Measurements from ENCODE around the gene PHB1.
"Not testable (repeated sequence)": the region's sequence is repeated elsewhere in the genome, so short reads cannot be mapped to it uniquely, and the experiment has no call there.

PHB1 gene

DNA sequence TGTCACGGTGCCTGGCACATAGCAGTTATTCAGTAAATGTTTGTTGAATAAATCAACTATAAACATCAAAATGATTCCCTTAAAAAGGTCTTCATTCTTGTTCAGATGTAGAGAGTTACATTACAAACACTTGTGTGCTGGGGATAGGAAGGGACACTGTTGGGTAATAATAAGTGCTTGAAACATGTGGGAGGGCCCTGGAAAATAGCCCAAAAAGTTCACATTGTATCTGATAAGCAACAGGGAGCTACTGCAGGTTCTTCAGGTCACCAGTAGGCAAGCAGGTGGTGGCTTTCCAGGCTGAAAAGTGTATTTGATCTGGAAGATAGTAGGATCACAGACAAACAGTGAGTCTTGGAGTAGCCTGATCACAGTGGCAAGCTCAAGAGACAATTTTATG, 33.6 kb downstream of the PHB1 start:
- DNase-seq (ENCODE audit: low read depth in 2 of 3, low spot score in 1 of 3), result no peak

GRCh38 chr17:49379926-49380325, 34.8 kb downstream of the PHB1 start:
- DNase-seq (ENCODE audit: low read depth in 2 of 3, low spot score in 1 of 3), result no peak

- DNase-seq (ENCODE audit: low read depth in 2 of 3, low spot score in 1 of 3), result no peak
Measured at GRCh38 chr17:49378311-49378710, 36.4 kb downstream of the PHB1 start.

DNA sequence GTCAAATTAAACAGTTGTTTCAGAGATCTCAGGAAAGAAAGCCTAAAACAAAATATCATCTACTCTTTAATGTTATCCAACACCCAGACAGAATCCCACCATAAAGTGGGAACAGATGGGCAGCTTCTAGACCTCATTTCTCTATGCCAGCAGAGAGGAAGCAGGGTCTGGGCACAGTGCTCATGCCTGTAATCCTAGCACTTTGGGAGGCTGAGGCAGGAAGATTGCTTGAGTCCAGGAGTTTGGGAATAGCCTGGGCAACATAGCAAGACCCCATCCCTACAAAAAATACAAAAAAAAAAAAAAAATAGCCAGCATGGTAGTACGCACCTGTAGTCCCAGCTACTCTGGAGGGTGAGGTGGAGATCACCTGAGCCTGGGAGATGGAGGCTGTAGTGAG, 39.1 kb downstream of the PHB1 start:
- no peak for DNase-seq (ENCODE audit: low read depth in 2 of 3, low spot score in 1 of 3)

DNA sequence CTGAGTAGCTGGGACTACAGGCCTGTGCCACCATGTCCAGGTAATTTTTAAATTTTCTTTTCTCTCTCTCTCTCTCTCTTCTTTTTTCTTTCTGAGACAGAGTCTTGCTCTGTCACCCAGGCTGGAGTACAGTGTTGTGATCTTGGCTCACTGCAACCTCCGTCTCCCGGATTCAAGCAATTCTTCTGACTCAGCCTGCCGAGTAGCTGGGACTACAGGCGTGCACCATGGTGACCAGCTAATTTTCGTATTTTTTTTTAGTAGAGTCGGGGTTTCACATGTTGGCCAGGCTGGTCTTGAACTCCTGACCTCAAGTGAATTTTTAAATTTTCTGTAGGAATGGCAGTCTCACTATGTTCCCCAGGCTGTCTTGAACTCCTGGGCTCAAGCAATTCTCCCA, 41.6 kb downstream of the PHB1 start:
- no peak for DNase-seq (ENCODE audit: low read depth in 2 of 3, low spot score in 1 of 3)

DNA sequence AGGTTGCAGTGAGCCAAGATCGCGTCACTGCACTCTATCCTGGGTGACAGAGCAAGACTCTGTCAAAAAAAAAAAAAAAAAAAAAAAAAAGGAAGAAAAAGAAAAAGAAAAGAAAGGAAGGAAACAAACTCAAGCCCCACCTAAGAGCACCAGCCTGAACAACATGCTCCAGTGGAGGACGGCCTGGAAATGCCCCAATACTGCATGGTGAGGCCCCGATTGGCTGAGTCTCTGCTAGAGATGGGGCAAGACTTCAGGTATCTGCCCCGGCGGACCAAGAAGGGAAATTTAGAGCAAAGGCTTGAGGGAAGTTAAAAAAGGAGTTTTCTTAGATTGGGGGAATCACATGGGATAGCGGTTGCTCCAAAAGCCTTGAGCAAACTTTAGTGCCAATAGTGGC, 42.3 kb downstream of the PHB1 start:
- no peak for DNase-seq (ENCODE audit: low read depth in 2 of 3, low spot score in 1 of 3)

GRCh38 chr17:49370971-49371834, 43.5 kb downstream of the PHB1 start:
- no peak for DNase-seq (ENCODE audit: low read depth in 2 of 3, low spot score in 1 of 3)

- DNase-seq (ENCODE audit: low read depth in 2 of 3, low spot score in 1 of 3), result no peak
Measured at GRCh38 chr17:49369760-49370159, 44.9 kb downstream of the PHB1 start.

GRCh38 chr17:49369089-49369488, 45.6 kb downstream of the PHB1 start:
- no peak for DNase-seq (ENCODE audit: low read depth in 2 of 3, low spot score in 1 of 3)

DNA sequence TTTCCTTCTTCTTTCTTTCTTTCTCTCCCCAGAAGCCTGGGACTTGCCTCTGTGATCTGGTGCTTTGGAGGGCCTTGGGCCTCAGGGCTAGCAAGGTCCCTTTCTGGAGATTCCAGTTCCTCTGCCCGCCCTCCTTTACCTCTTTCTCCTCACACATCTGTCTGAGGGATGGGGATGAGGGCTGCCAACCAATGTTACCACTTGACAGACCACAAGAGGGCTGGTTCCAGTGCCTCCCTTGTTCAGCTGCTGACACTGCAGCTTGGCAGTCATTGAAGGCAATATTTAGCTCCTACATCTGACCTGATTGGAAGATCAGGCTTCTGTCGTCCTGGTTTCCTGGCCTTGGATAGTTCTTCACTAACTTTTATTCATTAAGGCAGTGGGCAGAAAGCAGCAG, 49.0 kb downstream of the PHB1 start:
- no peak for DNase-seq (ENCODE audit: low read depth in 2 of 3, low spot score in 1 of 3)

- not testable (repeated sequence) for DNase-seq (ENCODE audit: low read depth in 2 of 3, low spot score in 1 of 3)
Measured at GRCh38 chr17:49365126-49365525, 49.6 kb downstream of the PHB1 start.

DNA sequence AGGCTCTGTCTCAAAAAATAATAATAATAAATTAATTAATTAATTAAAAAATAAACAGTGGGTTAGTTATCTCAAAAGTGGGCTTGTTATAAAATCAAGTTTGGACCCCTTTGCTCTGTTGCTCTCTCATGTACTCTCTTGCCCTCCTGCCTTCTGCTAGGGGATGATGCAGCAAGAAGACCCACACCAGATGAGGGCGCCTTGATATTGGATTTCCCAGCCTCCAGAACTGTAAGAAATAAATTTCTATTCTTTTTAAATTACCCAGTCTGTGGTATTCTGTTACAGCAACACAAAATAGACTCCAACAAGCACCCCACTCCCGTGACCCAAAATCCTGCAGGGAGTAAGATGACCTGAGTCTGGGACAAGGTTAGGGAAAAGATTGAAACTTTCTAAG, 50.6 kb downstream of the PHB1 start:
- DNase-seq (ENCODE audit: low read depth in 2 of 3, low spot score in 1 of 3), result no peak

DNA sequence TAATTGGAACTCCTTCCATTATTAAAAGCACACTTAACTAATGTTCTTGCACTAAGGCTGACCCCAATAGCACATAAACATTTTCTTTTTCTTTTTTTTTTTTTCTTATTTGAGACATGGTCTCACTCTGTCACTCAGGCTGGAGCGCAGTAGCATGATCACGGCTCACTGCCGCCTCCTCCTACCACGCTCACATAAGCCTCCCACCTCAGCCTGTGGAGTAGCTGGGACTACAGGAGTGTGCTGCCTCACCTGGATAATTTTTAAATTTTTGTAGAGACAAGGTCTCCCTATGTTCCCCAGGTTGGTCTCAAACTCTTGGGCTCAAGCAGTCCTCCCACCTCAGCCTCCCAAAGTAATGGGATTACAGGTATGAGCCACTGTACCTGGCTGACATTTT, 51.4 kb downstream of the PHB1 start:
- no peak for DNase-seq (ENCODE audit: low read depth in 2 of 3, low spot score in 1 of 3)

DNA sequence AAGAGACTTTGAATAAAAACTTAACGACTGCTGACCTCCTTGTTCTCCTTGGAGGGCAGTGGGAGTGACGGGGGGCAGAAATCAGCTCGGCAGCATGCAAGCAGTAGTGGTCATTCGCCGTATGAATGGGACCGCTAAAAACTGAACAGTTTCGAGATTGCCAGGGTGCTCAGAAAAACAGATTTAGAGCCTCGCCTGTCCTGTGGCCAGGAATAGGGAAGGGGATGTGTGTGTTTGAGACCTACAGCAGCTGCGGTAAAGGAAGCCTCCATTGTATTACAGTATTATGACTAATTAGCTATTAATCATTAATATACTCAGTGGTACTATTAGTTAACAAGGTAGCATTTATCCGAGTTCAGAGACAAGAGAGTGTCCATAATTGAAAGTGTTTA, 52.0 kb downstream of the PHB1 start:
- no peak for DNase-seq (ENCODE audit: low read depth in 2 of 3, low spot score in 1 of 3)

GRCh38 chr17:49361902-49362722, 52.6 kb downstream of the PHB1 start, which contains the start of gene ZNF652:
ZNF652 (minus strand) TSS chr17:49362250; CDS start chr17:49317725, 44,525 bp downstream.
- DNase-seq (ENCODE audit: low read depth in 2 of 3, low spot score in 1 of 3), result peak; percentile 67 to 85 (median 73)

DNA sequence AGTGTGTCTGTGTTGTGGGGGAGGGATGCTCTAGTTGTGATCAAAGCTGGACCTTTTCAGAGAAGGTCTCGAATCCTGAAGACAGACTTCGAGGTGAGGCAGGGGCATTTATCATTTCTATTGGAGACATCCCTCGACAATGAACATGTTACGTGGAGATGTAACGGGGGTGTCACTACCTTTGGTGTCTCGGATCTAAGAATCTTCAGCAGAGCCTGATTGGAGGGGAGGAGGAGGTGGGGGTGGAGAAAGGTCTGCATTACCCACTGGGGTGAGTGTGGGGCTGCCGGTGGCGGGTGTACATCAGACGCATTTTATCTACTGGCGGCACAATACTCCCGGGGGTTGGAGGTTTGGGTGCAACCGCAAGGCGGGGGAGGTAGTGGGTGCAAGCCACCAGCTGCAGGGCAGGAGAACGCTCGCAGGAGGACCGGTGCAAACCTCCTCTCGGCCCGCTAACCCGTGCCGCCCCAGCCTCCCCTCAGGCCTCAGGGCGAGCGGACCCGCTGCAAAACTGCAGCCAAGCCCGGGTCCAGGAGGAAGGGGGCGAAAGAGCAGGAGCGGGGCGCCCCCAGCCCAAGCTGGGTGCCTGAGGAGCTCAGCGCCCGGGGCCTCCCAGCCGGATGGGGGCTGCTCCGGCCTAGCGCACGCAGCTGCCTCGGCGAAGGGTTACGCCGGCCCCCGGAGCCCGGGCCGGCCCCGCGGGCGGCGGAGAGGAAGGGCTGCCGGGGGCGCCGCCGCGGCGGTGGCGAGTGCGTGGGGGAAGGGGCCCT, 53.4 kb downstream of the PHB1 start:
- DNase-seq (ENCODE audit: low read depth in 2 of 3, low spot score in 1 of 3), result peak; percentile 40 to 51 (median 48)

GRCh38 chr17:49360796-49361128, 53.9 kb downstream of the PHB1 start:
- DNase-seq (ENCODE audit: low read depth in 2 of 3, low spot score in 1 of 3), result peak in 1 of 3 donors; percentile 23

DNA sequence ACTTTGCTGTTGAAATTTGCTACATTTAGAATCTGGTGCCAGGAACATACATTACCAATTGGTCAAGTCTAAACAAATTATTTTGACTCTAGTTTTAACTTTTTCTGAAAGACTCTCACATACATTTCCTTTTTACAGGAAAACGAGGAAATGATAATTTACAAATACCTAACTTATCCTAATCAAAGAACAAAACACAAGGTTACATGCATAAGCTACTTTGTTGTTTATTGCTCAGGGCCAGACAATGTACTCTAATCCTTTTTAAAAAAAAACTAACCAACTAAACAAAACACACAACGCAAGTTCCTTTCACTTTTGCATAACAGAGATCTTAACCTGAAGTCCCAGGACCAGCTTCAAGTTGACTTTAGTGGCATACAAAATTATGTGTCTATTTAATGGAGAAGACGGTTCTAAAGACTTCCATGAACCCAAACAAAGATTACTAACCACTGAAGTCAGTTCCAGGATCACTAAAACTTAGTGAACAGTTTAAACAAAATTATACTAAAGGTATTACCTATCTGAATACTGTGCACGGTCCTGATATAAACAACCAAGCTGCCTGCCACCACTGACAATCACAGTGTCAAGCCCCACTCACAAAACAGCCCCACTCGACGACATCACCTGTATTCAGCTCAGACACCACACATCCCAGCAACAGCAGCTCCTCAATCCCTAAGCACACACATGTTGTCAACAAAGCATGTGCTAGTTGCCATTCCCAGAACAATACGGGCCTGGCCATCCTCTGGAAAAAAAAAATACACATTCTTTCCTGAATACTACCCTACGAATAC, 54.5 kb downstream of the PHB1 start:
- no peak for DNase-seq (ENCODE audit: low read depth in 2 of 3, low spot score in 1 of 3)

DNA sequence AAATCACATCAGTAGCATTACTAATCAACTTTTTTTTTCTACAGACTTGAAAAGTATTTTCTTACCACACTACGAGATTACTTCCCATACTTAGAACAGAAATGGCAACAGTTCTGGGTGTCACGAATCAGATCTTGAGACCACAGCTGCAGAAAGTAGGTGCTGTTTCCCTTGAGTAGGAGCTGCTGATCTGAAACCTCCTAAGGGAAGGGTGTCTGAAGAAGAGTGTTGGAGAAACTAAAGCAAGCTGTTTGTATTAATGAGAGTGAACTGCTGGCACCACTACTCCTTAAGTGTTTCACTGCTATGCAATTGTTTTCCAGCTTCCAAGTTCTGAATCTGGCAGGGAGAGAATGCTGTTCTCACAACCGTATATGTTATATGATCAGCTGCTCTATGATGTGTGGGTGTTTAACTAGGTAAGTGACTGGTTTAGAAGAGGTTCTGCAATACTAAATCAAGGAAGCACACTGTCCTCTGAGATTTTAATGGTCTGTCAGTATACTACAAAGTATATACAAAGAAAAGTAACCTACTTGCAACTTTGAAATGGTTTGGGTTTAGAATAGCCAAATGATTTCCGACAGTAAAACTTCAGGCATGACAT, 55.9 kb downstream of the PHB1 start:
- DNase-seq (ENCODE audit: low read depth in 2 of 3, low spot score in 1 of 3), result no peak

DNA sequence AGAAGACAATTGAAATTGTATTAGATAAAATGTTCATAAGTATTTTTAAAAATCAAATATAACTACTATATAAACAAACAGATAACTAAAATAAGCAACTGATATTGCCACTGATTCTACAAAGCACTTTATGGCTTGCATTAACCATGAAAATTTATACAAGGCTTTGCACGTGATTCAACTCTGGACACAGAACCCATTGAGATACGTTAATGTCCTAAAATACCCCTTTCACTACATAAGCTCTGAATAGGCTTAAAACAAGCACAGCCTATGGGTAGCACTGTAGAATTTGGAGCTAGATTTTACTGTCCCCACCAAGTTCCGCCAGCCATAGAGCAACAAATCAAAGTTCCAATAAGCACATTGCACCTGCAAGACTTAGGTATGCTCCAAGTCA, 57.2 kb downstream of the PHB1 start:
- DNase-seq (ENCODE audit: low read depth in 2 of 3, low spot score in 1 of 3), result no peak

Measured in stimulated activated CD4-positive, alpha-beta T cell treated with anti-CD3 and anti-CD28 coated beads, Interleukin-12 subunit alpha, Interleukin-12 subunit beta, amount 100 ng/mL, for 48 hours (primary cell).